GM18520 (cell line): ENCODE measurements around the gene CHMP6.

ENCODE experiments used
- ATAC-seq: cut with Tn5 transposase; IDR thresholded peaks from one replicate; pipeline ENCODE4 v1.9.1; 2021; ENCODE audit not compliant: unreplicated experiment

The CHMP6 gene

DNA sequence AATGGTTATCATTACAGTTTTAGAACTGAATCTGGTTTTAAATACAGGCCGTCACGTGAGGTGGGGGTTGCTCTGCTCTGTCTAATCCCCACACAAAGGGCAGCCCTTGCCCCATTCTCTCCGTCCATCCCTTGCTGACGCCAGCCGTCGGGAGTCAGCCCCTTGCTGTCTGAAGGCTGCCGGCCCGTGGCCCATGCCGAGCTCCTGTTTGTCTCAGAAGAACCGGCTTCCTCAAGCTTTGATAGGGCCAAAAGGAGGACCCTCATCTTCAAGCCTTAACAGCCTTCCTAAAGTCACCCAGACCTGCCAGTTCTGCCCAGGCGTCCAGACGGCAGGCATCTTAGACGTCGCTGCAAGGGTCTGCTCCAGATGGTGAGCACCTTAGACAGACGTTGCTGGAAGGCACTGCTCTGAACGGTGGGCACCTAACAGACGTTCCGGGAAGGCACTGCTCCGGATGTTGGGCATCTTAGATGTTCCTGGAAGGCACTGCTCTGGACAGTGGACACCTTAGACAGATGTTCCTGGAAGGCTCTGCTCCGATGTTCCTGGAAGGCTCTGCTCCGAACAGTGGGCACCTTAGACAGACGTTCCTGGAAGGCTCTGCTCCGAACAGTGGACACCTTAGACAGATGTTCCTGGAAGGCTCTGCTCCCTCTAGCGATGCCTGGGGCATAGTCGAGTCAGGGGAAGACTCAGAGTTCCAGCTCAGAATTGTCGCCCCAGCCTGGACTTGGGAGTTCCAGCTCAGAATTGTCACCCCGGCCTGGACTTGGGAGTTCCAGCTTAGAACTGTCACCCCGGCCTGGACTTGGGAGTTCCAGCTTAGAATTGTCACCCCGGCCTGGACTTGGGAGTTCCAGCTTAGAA lies 35.1 kb upstream of the CHMP6 start:
- ATAC-seq: no peak

GRCh38 chr17:80957461-80957941 lies 34.1 kb upstream of the CHMP6 start:
- no peak for ATAC-seq

DNA sequence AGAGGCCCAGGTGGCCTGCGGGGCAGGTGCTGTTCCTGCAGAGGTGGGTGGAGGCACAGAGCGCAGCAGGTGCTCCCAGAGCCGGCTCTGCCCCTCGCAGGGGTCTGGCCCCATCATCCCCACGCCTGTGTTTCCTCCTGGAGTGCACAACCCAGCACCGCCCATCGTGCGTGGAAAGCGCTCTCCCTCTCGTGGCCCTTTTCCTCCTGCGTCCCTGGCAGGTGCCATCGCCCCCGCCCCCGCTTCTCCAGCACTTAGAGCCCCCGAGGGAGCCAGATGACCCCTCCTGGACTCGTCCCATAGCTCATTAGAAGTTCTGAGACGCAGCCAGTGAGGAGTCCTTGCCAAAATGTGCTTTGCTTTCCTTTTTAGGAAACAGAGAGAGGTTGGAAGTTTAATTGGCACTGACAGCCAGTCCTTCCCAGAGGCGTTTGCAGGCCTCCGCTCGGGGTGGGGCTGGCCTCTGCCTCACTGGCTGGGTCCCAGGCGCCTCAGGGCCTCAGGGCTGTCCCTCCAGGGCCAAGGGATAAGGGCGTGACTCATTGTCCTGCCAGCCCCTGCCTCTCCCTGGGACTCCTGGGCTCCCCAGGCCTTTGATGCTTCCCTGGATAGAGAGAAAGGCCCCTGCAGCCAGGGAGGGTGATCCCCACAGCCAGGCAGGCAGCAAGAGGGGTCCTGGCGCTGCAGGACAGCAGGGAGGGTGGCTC lies 32.2 kb upstream of the CHMP6 start:
- ATAC-seq: no peak

DNA sequence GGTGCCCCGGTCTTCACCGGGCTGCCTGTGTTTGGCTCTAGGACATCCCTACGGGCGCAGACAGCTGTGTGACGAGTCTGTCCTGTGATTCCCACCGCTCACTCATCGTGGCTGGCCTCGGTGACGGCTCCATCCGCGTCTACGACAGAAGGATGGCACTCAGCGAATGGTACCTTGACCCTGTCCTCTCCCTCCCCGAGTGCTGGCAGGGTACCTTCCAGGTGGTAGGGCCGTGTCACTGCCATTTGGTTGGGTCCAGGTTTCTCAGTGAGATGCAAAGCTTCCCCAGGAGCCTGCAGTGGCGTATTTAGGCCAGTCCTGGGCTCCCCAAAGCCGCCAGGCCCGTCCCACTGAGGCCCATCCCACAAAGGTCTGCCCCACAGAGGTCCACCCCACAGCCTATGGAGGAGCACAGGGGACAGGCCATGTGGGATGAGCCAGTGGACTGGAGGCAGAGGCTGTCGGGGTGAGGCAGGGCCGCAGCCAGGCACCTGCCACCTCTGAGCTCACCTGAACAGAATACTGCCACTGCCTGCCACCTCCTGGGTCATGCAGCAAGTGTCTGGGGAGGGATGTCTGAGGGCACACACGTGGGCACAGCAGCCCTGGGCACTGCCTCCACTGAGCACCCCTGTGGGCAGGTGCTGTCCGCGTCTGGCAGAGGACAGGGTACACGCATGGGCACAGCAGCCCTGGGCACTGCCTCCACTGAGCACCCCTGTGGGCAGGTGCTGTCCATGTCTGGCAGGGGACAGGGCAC lies 31.4 kb upstream of the CHMP6 start:
- ATAC-seq: no peak

- ATAC-seq: no peak
Observed at GRCh38 chr17:80960797-80961452, 30.7 kb upstream of the CHMP6 start.

DNA sequence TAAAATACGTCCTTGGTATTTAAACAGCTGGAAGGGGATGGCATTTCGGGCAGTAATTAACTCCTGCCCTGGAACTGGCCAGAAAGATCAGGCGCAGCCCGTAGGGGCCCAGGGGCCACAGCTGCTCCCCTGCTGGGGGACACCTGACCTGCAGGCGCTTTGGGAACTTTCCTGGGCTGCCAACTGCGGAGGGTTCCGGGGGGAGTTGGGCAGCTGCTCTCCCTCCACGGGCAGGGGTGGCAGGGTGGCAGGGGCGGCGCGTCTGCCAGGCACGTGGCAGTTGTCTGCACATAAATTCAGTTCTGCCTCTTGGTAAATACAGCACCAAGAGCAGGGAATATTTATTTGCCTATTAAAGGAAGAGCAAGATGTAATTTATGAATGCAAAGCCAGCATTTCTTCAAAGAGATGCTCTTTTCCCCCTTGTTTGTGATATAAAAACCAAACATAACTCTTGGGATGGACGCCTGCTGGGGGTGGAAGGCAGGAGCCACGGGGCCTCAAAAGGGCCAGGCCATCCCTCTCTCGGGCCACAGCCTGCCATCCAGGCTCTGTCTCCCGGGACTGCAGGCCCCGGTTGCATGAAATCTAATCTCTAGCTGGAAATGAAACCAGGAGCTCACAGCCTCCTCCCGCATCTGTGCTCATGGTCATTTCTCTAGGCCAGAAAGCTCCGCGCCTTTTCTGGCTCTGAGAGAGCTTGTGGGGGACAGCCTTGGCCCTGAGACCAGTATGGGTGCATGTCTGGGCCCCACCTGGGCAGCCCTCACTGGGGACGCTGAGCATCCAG lies 29.9 kb upstream of the CHMP6 start:
- no peak for ATAC-seq

DNA sequence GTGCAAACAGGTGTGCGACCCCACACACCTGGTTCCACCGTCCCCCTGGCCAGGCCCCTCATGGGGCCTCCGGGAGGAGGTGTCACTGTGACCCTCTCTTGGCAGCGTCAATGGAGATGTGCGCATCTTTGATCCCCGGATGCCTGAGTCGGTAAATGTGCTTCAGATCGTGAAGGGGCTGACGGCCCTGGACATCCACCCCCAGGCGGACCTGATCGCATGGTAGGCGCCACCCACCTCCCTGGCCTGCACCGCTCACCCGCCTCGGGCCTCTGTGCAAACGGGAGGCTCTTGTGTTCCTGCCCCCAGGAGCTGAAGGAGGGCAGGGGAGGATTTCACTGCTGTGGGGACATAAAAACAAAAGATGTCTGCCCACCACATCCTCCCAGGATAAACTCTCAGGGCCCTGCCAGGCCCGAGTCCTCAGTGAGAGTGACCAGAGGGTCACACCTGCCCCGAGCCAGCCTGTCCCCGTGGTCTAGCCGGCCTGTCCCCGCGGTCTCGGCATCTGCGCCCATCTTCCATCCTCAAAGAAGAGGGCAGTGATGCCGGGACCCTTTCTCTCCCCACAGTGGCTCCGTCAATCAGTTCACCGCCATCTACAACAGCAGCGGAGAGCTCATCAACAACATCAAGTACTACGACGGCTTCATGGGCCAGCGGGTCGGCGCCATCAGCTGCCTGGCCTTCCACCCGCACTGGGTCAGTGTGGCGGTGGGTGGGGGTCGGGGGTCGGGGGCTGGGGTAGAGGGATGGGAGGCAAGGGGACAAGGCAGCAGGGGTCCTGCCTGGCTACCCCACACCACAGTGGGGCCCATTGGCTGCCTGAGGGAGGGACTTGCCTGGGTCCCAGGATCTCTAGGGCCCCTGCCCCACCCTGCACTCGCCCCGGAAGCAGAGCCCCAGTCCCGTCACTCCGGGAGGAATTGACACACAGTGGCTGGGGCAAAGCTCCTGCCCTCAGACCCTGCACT lies 29.0 kb upstream of the CHMP6 start:
- ATAC-seq: no peak

DNA sequence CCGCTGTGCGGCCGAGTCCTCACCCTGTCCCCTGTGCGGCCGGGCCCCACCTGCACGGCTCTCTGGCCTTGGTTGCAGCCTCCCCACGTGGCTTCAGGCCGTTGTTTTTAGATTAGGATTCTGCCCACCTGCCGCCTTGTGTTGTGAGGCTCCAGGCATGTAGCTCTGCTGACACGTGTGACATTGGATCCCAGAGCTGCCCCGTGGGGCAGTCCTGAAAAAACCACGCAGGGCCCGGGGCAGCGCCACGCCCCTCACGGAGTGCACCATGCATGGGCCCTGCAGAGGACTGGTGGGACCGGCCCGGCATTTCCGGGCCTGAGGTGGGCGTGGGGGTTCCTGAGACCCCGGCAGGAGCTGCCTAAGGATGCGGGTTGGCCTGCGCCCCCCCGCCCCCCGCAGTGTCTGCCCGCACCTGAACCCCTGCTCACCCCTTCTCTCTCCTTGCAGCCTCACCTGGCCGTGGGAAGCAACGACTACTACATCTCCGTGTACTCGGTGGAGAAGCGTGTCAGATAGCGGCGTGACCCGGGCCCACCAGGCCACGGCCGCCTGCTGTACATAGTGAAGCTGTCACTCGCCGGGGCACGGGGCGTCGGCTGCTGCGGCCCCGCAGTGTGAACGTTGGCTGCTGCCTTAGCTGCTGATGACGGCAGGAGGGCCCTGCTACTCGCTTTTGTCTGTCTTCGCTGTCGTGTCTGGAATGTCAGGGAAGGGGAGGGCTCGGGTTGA lies 27.7 kb upstream of the CHMP6 start:
- no peak for ATAC-seq

DNA sequence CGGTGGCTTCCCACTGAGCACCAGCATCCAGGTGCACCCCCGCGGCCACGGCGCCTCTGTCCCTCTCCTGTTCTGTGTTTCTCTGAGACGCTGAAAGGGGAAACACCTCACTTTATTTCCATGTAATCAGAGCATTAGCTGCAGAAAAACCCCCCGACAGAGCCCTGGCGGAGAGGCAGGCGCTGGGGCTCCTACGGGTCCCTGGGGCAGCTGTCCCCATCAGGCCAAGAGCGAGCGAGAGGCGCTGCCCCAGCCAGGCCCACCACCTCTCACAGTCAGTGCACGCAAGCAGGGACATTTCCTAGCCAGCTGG lies 27.1 kb upstream of the CHMP6 start:
- ATAC-seq: no peak

DNA sequence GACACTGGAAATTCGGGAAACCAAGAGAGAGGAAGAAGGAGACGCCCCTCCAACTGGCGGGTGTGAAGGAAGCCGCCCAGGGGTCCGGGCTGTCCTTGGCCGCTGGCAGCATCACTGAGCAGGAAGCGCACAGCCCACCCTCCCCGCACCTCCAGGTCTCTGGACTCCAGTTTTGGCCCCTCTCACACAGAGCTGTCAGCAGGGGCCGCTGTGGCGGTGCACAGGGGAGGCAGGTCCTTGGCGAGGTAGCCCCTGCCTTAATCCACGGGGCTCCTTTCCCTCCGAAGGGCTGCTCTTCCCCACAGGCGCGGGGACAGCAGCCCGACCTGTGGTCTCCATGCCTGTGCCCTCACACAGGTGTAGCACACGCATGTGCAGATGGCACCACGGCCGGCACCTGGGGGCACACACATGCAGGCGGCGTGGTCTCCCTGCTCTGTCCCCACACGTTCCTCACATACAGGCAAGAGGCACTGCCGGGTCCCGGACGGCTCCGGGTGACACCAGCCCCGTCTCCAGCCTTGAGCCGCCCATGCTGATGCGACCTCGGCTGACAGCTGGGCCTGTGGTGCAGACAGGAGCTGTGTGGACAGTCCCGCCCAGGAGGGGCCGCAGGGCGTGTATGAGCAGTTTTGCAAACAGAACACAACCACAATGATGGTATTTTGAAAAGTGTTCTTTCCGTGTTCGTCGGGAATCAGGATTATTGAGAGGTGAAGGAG lies 26.6 kb upstream of the CHMP6 start:
- ATAC-seq: no peak

- no peak for ATAC-seq
Observed at GRCh38 chr17:80965606-80966005, 26.0 kb upstream of the CHMP6 start.

GRCh38 chr17:80967404-80967872 lies 24.2 kb upstream of the CHMP6 start:
- no peak for ATAC-seq

- ATAC-seq: no peak
Observed at GRCh38 chr17:80968602-80969029, 23.0 kb upstream of the CHMP6 start.

GRCh38 chr17:80969030-80969673 lies 22.5 kb upstream of the CHMP6 start:
- no peak for ATAC-seq

GRCh38 chr17:80969674-80970043 lies 22.0 kb upstream of the CHMP6 start:
- no peak for ATAC-seq

DNA sequence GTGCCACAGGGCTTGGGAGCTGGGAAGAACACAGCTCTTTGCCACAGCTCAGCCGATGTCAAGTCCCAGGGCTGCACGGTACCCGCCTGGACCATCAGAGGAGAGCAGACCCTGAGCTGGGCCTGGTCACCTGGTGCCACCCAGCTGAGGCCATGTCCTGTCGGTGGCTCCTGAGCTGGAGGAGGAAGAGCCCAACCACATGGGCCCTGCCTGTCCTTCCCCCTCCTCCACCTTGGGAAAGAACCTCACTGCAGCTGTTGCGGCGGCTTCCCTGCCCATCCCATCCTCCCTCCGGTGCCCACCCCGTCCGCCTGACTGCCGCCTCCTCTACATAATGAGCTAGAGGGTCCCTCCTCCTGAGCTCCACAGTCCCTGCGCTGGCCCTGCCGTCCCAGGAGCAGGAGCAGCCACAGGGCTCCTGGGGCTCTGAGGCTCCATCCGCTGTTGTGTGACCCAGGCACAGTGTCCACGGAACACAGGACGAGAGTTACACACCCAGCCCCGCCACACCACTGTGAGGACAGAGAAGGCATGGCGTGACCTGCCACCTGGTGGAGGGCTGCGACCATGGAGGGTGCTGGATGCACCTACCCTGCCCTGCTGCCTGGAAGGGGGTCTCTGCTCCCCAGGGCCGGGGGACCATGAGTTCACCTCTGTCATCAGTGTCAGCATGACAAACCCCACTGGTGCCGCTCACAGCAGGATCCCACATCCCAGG lies 21.4 kb upstream of the CHMP6 start:
- no peak for ATAC-seq
